Motor neuron (in vitro differentiated cells): ENCODE results near the gene RAB39B. TPM values are rescaled to one million over a fixed set of nuclear protein-coding genes. Genes with fewer than 3 reads are reported as not detected.
"Not testable (repeated sequence)": the region's sequence is repeated elsewhere in the genome, so short reads cannot be mapped to it uniquely, and the experiment has no call there.

ENCODE experiments used
- ATAC-seq, 8 experiments: fragments of 200-7000 bp; cut with Tn5 transposase; replicated peaks in 6 of 8; 2 replicates each; pipeline ENCODE4 v1.8.0; 2021; ENCODE audit warnings: mild to moderate bottlenecking in 8 of 8, moderate library complexity in 8 of 8
- H3K27ac ChIP-seq, 2 donors: fragments of 250-450 bp; sonication (Bioruptor Pico); 2 replicates each; pipeline ENCODE4 v1.9.0; 2021; ENCODE audit warnings: antibody characterized with exemption in 2 of 2, mild to moderate bottlenecking in 2 of 2, moderate library complexity in 1 of 2
- H3K4me1 ChIP-seq, 2 donors: fragments of 250-450 bp; sonication (Bioruptor Pico); replicated peaks in 1 of 2; 2 replicates each; pipeline ENCODE4 v1.6.1; 2021; ENCODE audit warnings: antibody characterized with exemption in 2 of 2, mild to moderate bottlenecking in 2 of 2, moderate library complexity in 1 of 2
- H3K4me3 ChIP-seq, 5 donors: fragments of 250-450 bp; sonication (Bioruptor Pico); 2 replicates each; pipeline ENCODE4 v1.9.0; 2021; ENCODE audit warnings: antibody characterized with exemption in 5 of 5, mild to moderate bottlenecking in 5 of 5, moderate library complexity in 4 of 5
- WGBS, 10 experiments: fragments of 450-650 bp; shearing (Covaris generic); methylation state at CpG; one replicate each; pipeline ENCODE4 v1.0.0; 2022; 5-methylcytosine and 5-hydroxymethylcytosine counted together
- in situ Hi-C, 9 experiments: fragments of 400-800 bp; cut with MboI; loops; one replicate each; pipeline ENCODE4 v1.15.0; 2021; ENCODE audit warnings: low sequenced_read_pairs in 9 of 9, low pct_unique_long_range_greater_than_20kb in 2 of 9; ENCODE audit not compliant: unreplicated experiment in 9 of 9
- total RNA-seq, 8 experiments: library from RNA; unstranded; fragments of 300-600 nt; gene quantifications; 2 replicates each; pipeline versions ENCODE4 v1.2.3 to v1.2.4, GENCODE V29; 2022

The RAB39B gene, protein sequence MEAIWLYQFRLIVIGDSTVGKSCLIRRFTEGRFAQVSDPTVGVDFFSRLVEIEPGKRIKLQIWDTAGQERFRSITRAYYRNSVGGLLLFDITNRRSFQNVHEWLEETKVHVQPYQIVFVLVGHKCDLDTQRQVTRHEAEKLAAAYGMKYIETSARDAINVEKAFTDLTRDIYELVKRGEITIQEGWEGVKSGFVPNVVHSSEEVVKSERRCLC
- 10 to 100 TPM in 5 of 8 experiments, under 1 TPM in 3; 0.10 to 25.6 (median 17.7) TPM for total RNA-seq

DNA sequence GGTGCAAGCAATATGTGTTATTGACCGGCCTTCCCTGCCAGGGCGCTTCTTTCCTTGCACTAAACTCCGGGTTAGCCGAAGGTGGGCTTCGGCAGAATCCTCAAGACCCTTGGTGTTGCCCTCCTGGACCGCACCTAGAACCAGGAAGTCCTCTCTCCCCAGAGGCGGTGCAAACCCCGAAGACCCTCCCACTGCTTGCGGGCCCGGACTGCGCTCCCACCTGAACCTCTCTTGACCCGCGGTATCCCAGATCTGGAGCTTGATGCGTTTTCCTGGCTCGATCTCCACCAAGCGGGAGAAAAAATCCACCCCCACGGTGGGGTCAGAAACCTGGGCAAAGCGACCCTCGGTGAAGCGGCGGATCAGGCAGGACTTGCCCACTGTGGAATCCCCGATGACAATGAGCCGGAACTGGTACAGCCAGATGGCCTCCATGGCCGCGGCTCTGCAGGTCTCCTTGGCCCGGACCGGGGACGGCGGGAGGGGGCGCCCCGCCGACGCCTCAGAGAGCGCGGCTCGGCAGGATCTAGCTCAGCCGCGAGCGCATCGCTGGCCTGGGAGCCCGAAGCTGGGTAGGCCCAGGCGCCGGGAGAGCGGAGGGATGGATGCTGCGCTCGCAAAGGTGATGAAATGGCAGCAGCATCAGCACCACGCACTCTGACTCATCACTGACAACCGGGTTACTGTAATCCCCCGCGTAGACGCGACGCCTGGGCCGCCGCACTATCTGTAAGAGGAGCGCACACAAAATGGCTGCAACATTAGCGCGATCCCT lies at the start of gene RAB39B:
RAB39B (minus strand) TSS at position 638 of the 775 bp plus-strand sequence; CDS start at position 435, 203 bp downstream.
- ATAC-seq = peak; percentile 98 to 100 (median 99)
- WGBS, 10 experiments = 0 to 17% (median 0%) methylated on average over 1 to 8 of the region's 58 CpGs; no CpG with 5 or more reads in 5 of the 10 experiments
- in situ Hi-C loops = no loop called here
- Histone ChIP-seq H3K27ac (peak within 1 kb of the TSS; percentile 94 to 97), H3K4me3 (peak within 1 kb of the TSS; percentile 46 to 97 (median 66)), H3K4me1 (no peaks in the 10 kb centered on the region)

DNA sequence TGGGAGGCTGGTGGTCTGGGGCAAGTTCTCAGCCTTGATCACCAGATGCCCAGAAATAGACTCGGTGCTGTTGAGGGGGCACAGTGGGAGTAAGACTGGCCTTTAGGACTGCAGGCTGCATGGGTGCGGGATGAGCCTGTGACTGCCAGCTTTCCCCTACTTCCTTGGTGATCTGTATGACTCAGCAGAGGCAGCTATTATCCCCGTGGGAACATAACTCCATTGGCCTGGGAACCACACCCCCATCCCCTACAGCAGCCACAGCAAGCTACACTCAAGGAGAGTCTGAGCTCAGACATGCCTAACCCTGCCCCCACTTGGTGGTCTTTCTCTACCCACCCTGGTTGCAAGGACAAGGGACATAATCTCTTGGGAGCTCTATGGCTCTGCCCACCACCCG lies 49.5 kb upstream of the RAB39B start:
- WGBS, 10 experiments = 50 to 100% (median 56%) methylated on average over 1 to 2 of the region's 4 CpGs; no CpG with 5 or more reads in 7 of the 10 experiments
- Histone ChIP-seq H3K4me3 (no peak overlapping the region), H3K4me1 (no peaks in the 10 kb centered on the region), H3K27ac (no peak overlapping the region)
- ATAC-seq = peak in 2 of 8 experiments; percentile 57 to 74
- in situ Hi-C loops = no loop called here

GRCh38 chrX:155293771-155294170 lies 29.5 kb upstream of the RAB39B start:
- in situ Hi-C loops = no loop called here
- Histone ChIP-seq H3K4me1 (no peaks in the 10 kb centered on the region), H3K4me3 (no peak overlapping the region), H3K27ac (no peak overlapping the region)
- ATAC-seq = no peak

- WGBS, 10 experiments = 71 to 100% (median 100%) methylated on average over 1 of the region's 1 CpG; no CpG with 5 or more reads in 7 of the 10 experiments
- no peaks in the 10 kb centered on the region for H3K4me1 ChIP-seq
- no peak overlapping the region for H3K4me3 ChIP-seq
- no peak for ATAC-seq
- H3K27ac ChIP-seq = no peak overlapping the region
- in situ Hi-C loops = no loop called here
Observed at GRCh38 chrX:155279873-155280272, 15.6 kb upstream of the RAB39B start.

GRCh38 chrX:155270969-155271368 lies 6.7 kb upstream of the RAB39B start:
- WGBS, 10 experiments = 0 to 100% (median 69%) methylated on average over 1 of the region's 1 CpG; no CpG with 5 or more reads in 4 of the 10 experiments
- ATAC-seq = no peak
- no peaks in the 10 kb centered on the region for H3K4me1 ChIP-seq
- in situ Hi-C loops = no loop called here
- no peak overlapping the region for H3K4me3 ChIP-seq
- no peak overlapping the region for H3K27ac ChIP-seq

DNA sequence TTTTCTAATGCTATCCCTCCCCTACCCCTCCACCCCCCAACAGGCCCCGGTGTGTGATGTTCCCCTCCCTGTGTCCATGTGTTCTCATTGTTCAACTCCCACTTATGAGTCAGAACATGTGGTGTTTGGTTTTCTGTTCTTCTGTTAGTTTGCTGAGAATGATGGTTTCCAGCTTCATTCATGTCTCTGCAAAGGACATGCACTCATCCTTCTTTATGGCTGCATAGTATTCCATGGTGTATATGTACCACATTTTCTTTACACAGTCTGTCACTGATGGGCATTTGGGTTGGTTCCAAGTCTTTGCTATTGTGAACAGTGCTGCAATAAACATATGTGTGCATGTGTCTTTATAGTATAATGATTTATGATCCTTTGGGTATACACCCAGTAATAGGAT lies 3.7 kb upstream of the RAB39B start:
- H3K4me1 ChIP-seq, H3K4me3 ChIP-seq, ATAC-seq, in situ Hi-C loops, H3K27ac ChIP-seq: not testable (repeated sequence)
- WGBS, 10 experiments = no CpG with 5 or more reads among the region's 1 CpG

- Histone ChIP-seq H3K4me3 (no peak overlapping the region), H3K4me1 (no peaks in the 10 kb centered on the region), H3K27ac (no peak overlapping the region)
- in situ Hi-C loops = no loop called here
- WGBS, 10 experiments = 71 to 100% (median 100%) methylated on average over 1 of the region's 1 CpG; no CpG with 5 or more reads in 5 of the 10 experiments
- no peak for ATAC-seq
Observed at GRCh38 chrX:155266439-155266838, 2.1 kb upstream of the RAB39B start.

DNA sequence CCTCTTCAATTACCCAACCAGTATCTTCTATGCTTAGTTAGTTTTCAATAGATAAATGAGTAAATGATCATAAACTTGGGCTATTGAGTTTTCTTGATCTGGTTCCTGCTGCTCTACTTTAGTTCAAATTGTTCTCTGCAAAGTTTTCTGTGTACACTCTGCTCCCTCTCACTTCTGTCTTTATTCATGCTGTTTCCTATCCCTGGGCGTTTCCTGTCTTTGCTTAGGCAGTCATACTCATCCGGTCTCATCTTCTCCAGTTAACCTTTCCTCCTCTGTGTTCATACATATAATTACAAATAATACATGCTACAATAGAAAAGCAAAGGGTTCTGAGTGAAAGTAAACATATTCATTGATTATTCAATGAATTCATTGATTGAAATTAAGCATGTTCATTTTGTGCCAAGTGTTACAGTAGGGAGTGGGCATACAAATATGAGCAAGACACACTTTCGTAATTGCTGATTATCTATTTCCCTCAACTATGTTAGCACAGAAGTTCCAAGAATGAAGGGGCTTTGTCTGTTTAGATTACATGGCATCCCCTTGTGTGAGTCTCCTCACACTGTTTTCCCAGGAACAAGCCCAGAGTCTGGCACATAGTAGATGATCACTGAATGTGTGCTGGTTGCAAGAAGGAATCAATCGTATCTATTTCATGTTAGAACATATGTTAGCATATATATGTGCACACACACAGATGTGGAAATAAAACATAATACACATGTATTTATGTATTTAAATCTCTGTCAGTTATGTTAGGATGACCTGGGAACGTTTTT lies 1.1 kb downstream of the RAB39B start:
- in situ Hi-C loops = no loop called here
- Histone ChIP-seq H3K4me1 (no peaks in the 10 kb centered on the region), H3K4me3 (peak overlapping the region; percentile 46 to 97 (median 66)), H3K27ac (peak overlapping the region in 1 of 2 donors; percentile 94)
- peak in 2 of 8 experiments; percentile 25 to 30 for ATAC-seq
- WGBS, 10 experiments = 0 to 47% (median 20%) methylated on average over 1 to 5 of the region's 5 CpGs; no CpG with 5 or more reads in 3 of the 10 experiments

- in situ Hi-C loops = no loop called here
- ATAC-seq = no peak
- H3K27ac ChIP-seq = no peak overlapping the region
Observed at GRCh38 chrX:155259752-155260151, 4.5 kb downstream of the RAB39B start.

GRCh38 chrX:155251391-155251790 lies 12.9 kb downstream of the RAB39B start:
- in situ Hi-C loops = no loop called here
- 0 to 50% methylated on average over 1 of the region's 1 CpG; no CpG with 5 or more reads in 8 of the 10 experiments for WGBS, 10 experiments
- no peaks in the 10 kb centered on the region for H3K4me1 ChIP-seq
- H3K27ac ChIP-seq = no peak overlapping the region
- no peak for ATAC-seq
- H3K4me3 ChIP-seq = no peak overlapping the region

More at GRCh38 chrX:155259752-155260151, 4.5 kb downstream of the RAB39B start:
- WGBS, 10 experiments = 38 to 80% (median 80%) methylated on average over 1 to 2 of the region's 3 CpGs; no CpG with 5 or more reads in 7 of the 10 experiments
- Histone ChIP-seq H3K4me1 (no peaks in the 10 kb centered on the region), H3K4me3 (no peak overlapping the region)

DNA sequence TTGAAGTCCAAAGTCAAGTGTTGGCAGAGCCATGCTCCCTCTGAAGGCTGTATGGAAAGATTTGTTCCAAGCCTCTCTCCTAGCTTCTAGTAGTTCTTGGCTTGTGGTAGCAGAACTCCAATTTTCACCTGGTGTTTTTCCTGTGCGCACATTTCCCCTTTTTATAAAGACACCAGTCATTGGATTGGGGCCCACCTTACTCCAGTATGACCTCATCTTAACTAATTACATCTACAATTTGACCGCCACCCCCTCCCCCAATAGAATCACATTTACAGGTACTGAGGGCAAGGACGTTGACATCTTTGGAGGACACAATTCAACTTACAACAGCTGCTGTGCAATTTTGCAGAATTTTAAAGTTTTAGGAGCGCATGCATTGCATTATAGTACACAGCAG lies 16.8 kb downstream of the RAB39B start:
- in situ Hi-C loops = no loop called here
- WGBS, 10 experiments = 12 to 100% (median 100%) methylated on average over 1 to 4 of the region's 4 CpGs; no CpG with 5 or more reads in 4 of the 10 experiments
- no peak for ATAC-seq

DNA sequence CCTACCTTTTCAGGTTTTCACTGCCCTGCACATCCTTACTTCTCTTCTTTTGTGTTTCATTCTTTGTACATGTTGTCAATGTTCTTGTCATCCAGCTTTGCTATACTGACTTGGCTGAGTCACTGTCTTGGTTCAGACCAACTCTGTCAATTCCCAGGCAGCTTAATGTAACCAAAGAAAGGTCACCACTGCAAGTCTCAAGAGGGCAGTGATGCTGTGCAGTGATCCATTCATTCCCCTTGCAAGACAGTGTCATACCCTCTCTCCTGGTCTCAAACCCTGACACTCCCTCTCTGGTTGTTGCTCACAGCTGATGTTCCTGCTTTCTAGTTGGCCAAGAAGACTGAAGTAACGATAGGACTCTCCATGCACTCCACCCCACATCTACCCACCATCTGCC lies 17.5 kb downstream of the RAB39B start:
- in situ Hi-C loops = no loop called here
- WGBS, 10 experiments = 100% methylated on average over 1 of the region's 1 CpG; no CpG with 5 or more reads in 9 of the 10 experiments
- Histone ChIP-seq H3K27ac (no peak overlapping the region), H3K4me3 (no peak overlapping the region), H3K4me1 (no peaks in the 10 kb centered on the region)
- no peak for ATAC-seq

More for the DNA sequence above, 16.8 kb downstream of the RAB39B start:
- Histone ChIP-seq H3K27ac (no peak overlapping the region), H3K4me3 (no peak overlapping the region), H3K4me1 (no peaks in the 10 kb centered on the region)

DNA sequence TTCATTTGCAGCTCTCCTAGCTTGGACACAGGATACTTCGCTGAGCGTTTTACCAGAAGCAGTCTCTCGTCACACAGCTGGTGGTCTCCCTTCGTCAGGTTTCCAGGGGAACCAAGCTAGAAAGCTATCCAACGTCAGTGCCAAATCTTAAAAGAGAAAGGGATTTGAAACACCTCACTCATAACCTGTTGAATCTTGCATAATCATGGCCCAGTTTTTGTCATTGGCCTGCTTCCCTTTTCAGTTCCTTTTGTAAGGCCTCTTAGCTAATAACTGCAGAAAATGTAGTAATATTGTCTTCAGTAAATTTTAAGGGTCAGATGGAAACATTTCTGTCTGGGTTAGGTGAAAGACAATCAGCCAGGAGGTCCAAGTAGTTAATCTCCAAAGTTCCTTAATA lies 22.0 kb downstream of the RAB39B start:
- WGBS, 10 experiments = 33 to 100% (median 77%) methylated on average over 1 to 4 of the region's 5 CpGs; no CpG with 5 or more reads in 7 of the 10 experiments
- no peak for ATAC-seq
- in situ Hi-C loops = no loop called here
- Histone ChIP-seq H3K4me1 (no peaks in the 10 kb centered on the region), H3K4me3 (no peak overlapping the region), H3K27ac (no peak overlapping the region)
